Hepatocyte (in vitro differentiated cells): ENCODE measurements around the gene FSTL1. TPM values are rescaled to one million over a fixed set of nuclear protein-coding genes. Genes with fewer than 3 reads are reported as not detected.
A peak's percentile ranks its signal among the peaks of the same experiment; 100 is the strongest.

ENCODE experiments used
- DNase-seq: peaks from one replicate; pipeline ENCODE4 v3.0.0-alpha.2; 2016; ENCODE audit warnings: low spot score
- H2AFZ ChIP-seq: fragments of 200-600 bp; sonication (generic); 2 replicates; pipeline ENCODE4 v1.6.0; 2016; ENCODE audit warnings: antibody characterized with exemption, mild to moderate bottlenecking
- H3K27ac ChIP-seq: fragments of 200-600 bp; sonication (generic); 2 replicates; pipeline ENCODE4 v1.5.1; 2016; ENCODE audit warnings: mild to moderate bottlenecking
- H3K27me3 ChIP-seq: fragments of 200-600 bp; sonication (generic); 2 replicates; pipeline ENCODE4 v1.6.1; 2016
- H3K36me3 ChIP-seq: fragments of 200-600 bp; sonication (generic); replicated peaks from 2 replicates; pipeline ENCODE4 v1.5.1; 2016; ENCODE audit warnings: low read depth; ENCODE audit not compliant: insufficient read depth
- H3K4me1 ChIP-seq: fragments of 200-600 bp; sonication (generic); 2 replicates; pipeline ENCODE4 v1.5.1; 2016; ENCODE audit warnings: mild to moderate bottlenecking, moderate library complexity; ENCODE audit not compliant: insufficient read depth
- H3K4me2 ChIP-seq: fragments of 200-600 bp; sonication (generic); 2 replicates; pipeline ENCODE4 v1.6.0; 2016
- H3K4me3 ChIP-seq: fragments of 200-600 bp; sonication (generic); 2 replicates; pipeline ENCODE4 v1.5.1; 2016; ENCODE audit warnings: mild to moderate bottlenecking
- H3K79me2 ChIP-seq: fragments of 200-600 bp; sonication (generic); 2 replicates; pipeline ENCODE4 v1.6.0; 2017; ENCODE audit warnings: mild to moderate bottlenecking
- H3K9me2 ChIP-seq: fragments of 200-600 bp; sonication (generic); replicated peaks from 2 replicates; pipeline ENCODE4 v1.6.0; 2017; ENCODE audit warnings: mild to moderate bottlenecking; ENCODE audit not compliant: insufficient read depth
- H3K9me3 ChIP-seq: fragments of 200-600 bp; sonication (generic); 2 replicates; pipeline ENCODE4 v1.5.1; 2016; ENCODE audit warnings: low read depth, mild to moderate bottlenecking
- H4K20me1 ChIP-seq: fragments of 200-600 bp; sonication (generic); 2 replicates; pipeline ENCODE4 v1.6.0; 2016; ENCODE audit warnings: mild to moderate bottlenecking; ENCODE audit not compliant: insufficient read depth, poor library complexity, severe bottlenecking
- CTCF ChIP-seq: fragments of 200-600 bp; sonication (generic); IDR thresholded peaks from 2 replicates; pipeline ENCODE4 v1.5.1; 2016; ENCODE audit warnings: antibody characterized with exemption, mild to moderate bottlenecking; ENCODE audit not compliant: poor library complexity
- EZH2 ChIP-seq: fragments of 200-600 bp; sonication (generic); IDR thresholded peaks from 2 replicates; pipeline ENCODE4 v1.6.1; 2016; ENCODE audit warnings: antibody characterized with exemption, mild to moderate bottlenecking, borderline replicate concordance
- EZH2phosphoT487 ChIP-seq: fragments of 200-600 bp; sonication (generic); IDR thresholded peaks from one replicate; pipeline ENCODE4 v1.6.1; 2018; ENCODE audit warnings: antibody characterized with exemption, mild to moderate bottlenecking, low read depth, moderate library complexity; ENCODE audit not compliant: unreplicated experiment, severe bottlenecking
- WGBS: methylation state at CpG from one replicate; pipeline ENCODE4 v1.1.6; 2016; ENCODE audit warnings: low lambda C conversion rate; ENCODE audit errors: missing lambda C conversion rate; 5-methylcytosine and 5-hydroxymethylcytosine counted together
- polyA plus RNA-seq: library from polyadenylated mRNA; unstranded; fragments of >200 nt; fragmentation: Nextera tagmentation; extraction: Ambion mirVana; gene quantifications from 2 replicates; pipeline ENCODE4 v1.2.1, GENCODE V29; 2016
- total RNA-seq: library from RNA; depleted of rRNA; stranded (reverse); fragments of >200 nt; gene quantifications from 2 replicates; pipeline ENCODE4 v1.2.3, GENCODE V29; 2014

FSTL1 gene
- total and polyA plus RNA-seq, 2 experiments from 2014 or later = 195 to 390 TPM

- H3K27ac ChIP-seq = no peak overlapping the region
Measured at GRCh38 chr3:120454076-120454689, 3.4 kb upstream of the FSTL1 start.

GRCh38 chr3:120452816-120453215 is 2.0 kb upstream of the FSTL1 start:
- Histone ChIP-seq H3K79me2 (peaks cover 18% of the 10 kb centered on the region), H3K9me3 (no peaks in the 10 kb centered on the region), H3K27ac (no peak overlapping the region), H3K4me2 (no peak overlapping the region), H3K4me1 (peaks cover 15% of the 10 kb centered on the region), H3K4me3 (no peak overlapping the region), H4K20me1 (peaks cover 11% of the 10 kb centered on the region), H3K9me2 (no peaks in the 10 kb centered on the region), H2AFZ (no peak overlapping the region), H3K27me3 (no peaks in the 10 kb centered on the region), H3K36me3 (no peaks in the 10 kb centered on the region)
- no peak for DNase-seq
- 93% methylated on average over 4 of the region's 4 CpGs for WGBS
- no peak for TF ChIP-seq EZH2phosphoT487

More at GRCh38 chr3:120454076-120454689, 3.4 kb upstream of the FSTL1 start:
- TF ChIP-seq CTCF = no peak
- TF ChIP-seq EZH2 = no peak
- TF ChIP-seq EZH2phosphoT487 = no peak
- no peaks in the 10 kb centered on the region for H3K36me3 ChIP-seq
- no peaks in the 10 kb centered on the region for H3K9me3 ChIP-seq
- H3K9me2 ChIP-seq = no peaks in the 10 kb centered on the region
- peaks cover 2% of the 10 kb centered on the region for H4K20me1 ChIP-seq
- no peaks in the 10 kb centered on the region for H3K27me3 ChIP-seq
- H3K4me3 ChIP-seq = no peak overlapping the region
- 77% methylated on average over 1 of the region's 1 CpG for WGBS
- no peak for DNase-seq
- peaks cover 4% of the 10 kb centered on the region for H3K79me2 ChIP-seq
- H3K4me2 ChIP-seq = no peak overlapping the region
- peaks cover 2% of the 10 kb centered on the region for H3K4me1 ChIP-seq
- no peak overlapping the region for H2AFZ ChIP-seq

- Histone ChIP-seq H3K36me3 (no peaks in the 10 kb centered on the region), H3K4me2 (peak overlapping the region; percentile 92), H3K9me3 (no peaks in the 10 kb centered on the region), H2AFZ (peak overlapping the region; percentile 83), H3K4me3 (no peak overlapping the region), H3K9me2 (no peaks in the 10 kb centered on the region), H3K27ac (peak overlapping the region; percentile 92), H3K79me2 (peaks cover 28% of the 10 kb centered on the region), H3K4me1 (peaks cover 16% of the 10 kb centered on the region), H3K27me3 (no peaks in the 10 kb centered on the region), H4K20me1 (peaks cover 12% of the 10 kb centered on the region)
- no peak for DNase-seq
- no peak for TF ChIP-seq EZH2
- no peak for TF ChIP-seq CTCF
- no peak for TF ChIP-seq EZH2phosphoT487
- 90% methylated on average over 6 of the region's 6 CpGs for WGBS
Measured at GRCh38 chr3:120451806-120452205, 1.0 kb upstream of the FSTL1 start.

- no peaks in the 10 kb centered on the region for H3K9me2 ChIP-seq
- 9% methylated on average over 18 of the region's 35 CpGs for WGBS
- H3K27ac ChIP-seq = peak overlapping the region; percentile 92
- peak; percentile 56 for DNase-seq
- peaks cover 16% of the 10 kb centered on the region for H3K4me1 ChIP-seq
- H3K36me3 ChIP-seq = no peaks in the 10 kb centered on the region
- peak overlapping the region; percentile 83 for H2AFZ ChIP-seq
- peaks cover 12% of the 10 kb centered on the region for H4K20me1 ChIP-seq
- H3K4me3 ChIP-seq = peak overlapping the region; percentile 97
- peaks cover 33% of the 10 kb centered on the region for H3K79me2 ChIP-seq
- no peaks in the 10 kb centered on the region for H3K9me3 ChIP-seq
- no peak for TF ChIP-seq EZH2phosphoT487
- no peak for TF ChIP-seq CTCF
- TF ChIP-seq EZH2 = no peak
- no peaks in the 10 kb centered on the region for H3K27me3 ChIP-seq
- peak overlapping the region; percentile 92 for H3K4me2 ChIP-seq
Measured at GRCh38 chr3:120451272-120451761, 525 bp upstream of the FSTL1 start.
